Stimulated activated naive CD4-positive, alpha-beta T cell treated with Interleukin-2 at 50 U/mL for 16 hours (primary cell): ENCODE results near the gene SYNE1.
"Not testable (repeated sequence)": the region's sequence is repeated elsewhere in the genome, so short reads cannot be mapped to it uniquely, and the experiment has no call there.

ENCODE experiments used
- DNase-seq: peaks from one replicate; lab custom pipeline; 2025; lab: John Stamatoyannopoulos, UW

Gene SYNE1

GRCh38 chr6:152490971-152491378, 146.2 kb downstream of the SYNE1 start:
- DNase-seq, result not testable (repeated sequence)

GRCh38 chr6:152484806-152485205, 152.4 kb downstream of the SYNE1 start:
- DNase-seq, result no peak

DNA sequence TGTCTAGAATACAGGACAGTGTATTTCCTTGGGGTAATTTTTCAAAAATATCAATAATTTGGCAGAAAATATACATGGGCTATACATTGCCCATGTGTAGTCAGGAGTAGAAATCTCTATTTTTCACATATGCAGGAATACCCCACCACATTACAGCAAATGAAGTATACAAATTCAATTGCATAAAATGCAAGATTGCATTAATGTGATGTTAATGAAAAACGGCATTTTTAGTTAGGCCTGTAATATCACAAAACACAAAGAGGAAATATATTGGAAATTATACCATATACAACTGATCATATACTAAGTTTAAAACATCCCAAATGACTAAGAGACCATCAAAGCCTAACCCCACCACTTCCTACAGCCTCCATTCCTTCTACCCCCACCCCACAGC, 154.9 kb downstream of the SYNE1 start:
- DNase-seq, result no peak

DNA sequence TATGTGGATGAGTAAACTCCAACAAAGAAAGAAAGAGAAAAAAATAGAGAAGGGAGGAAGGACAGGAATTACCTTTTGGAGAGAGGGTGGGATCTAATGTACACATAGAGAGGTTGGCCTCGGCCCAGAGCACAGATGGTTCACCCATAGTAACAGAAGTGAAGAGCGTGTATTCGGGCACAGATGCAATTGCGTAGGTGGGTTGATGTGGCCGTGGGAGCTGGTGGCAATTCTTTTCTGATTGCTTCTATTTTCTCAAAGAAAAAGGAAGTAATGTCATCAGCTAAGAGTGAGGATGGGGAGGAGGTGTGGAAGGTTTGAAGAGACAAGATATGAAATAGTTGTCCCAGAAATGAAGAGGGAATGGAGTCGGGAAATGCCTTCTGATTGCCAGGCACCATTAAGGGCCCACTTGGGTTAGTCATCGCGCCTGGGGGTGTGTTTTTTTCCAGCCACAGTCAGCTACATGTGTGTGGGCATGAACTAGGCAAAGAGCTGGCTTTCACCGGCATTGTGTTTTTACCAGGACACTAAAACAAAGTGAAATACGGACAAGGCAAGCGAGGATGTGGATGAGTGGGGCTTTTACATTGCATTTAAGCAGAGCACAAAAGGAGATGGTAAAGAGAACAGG, 158.7 kb downstream of the SYNE1 start:
- DNase-seq, result no peak

GRCh38 chr6:152474354-152474753, 162.8 kb downstream of the SYNE1 start:
- DNase-seq, result no peak

DNA sequence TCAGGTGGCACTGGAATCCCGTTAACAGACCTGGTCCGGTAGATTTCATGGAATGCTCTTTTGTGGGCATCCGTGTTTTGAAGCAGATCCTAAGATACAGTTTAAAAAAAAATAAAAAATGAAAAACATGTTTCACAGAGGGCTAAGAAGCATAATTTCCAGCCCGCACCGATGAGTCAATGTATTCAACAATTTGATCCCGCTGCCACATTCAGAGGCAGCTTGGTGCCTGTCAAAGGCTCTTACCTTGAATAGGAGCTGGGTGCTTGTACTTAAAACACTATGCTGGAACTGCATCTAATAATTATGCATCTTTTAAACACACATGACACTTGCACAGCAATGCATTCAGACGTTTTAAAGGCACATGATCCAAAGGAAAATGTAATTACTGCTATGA, 164.8 kb downstream of the SYNE1 start:
- no peak for DNase-seq

DNA sequence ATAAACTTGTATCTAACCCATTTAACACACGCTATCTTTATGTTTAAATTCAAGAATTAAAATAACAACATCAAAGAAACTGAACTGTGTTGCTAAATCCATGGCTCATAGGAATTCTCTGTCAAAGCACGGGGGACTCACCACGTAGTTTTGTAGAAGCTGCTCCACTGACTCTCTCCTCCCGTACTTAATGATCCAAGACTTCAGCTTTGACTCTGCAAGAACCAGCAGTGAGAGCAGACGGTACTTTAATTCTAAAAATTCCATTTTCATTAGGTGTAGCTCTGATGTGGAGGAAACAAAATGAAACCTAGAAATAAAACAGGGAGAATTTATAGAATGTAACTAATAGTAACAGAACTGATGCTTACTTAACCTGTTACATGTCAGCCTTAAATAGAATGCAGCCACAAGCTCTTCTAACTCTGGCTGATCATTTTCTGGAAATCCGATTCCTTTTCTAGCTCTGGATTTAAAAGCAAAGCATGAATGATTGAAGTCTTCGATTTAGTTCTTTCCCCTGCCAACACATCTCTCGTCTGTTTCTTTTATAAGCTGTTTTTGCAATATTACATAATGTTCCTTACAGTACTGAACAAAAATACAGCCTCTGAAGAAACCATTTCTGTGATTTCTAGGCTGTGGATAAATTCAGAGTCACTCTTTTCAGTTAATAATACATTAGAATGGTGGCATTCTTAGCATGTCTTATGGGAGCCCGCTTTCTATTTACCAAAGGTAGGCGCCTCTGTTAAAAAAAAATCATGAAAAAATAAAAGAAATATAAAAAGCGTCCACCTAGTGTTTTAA, 165.5 kb downstream of the SYNE1 start:
- no peak for DNase-seq

DNA sequence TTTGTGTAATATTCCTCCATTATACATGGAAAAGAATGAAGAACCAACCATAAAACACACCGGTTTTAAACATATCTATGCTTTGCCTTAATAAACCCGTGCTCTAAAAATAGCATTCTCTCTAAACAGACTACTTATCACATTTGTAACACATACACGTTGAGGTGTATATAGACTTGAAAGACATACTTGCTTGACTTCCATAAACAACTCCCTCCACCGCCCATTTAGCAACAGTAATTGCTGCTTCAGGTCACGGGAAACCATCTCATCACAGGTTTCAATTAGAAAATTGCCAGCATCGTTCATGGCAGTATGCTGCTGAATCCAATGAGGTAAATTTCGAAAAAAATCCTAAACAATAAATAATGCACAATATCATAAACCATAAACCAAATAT, 174.0 kb downstream of the SYNE1 start:
- DNase-seq, result no peak

GRCh38 chr6:152462716-152463115, 174.4 kb downstream of the SYNE1 start:
- DNase-seq, result no peak

DNA sequence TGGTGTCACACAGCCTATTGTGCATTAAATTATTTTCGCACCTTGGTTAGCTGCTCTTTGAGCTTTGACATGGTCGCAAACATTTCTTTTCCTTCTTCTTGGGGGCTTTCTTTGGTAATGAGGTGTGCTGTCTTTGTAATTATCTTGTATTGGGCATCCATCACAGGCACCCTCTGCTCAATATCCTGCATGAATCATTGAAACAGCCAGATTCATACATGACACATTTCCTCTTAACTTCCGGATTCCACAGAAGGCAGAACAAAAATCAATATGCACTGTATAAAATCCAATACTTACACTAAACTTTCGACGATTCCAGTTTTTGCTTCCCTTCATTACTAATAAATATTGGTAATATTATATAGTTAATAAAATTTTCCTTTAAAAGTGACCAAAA, 175.6 kb downstream of the SYNE1 start:
- no peak for DNase-seq

GRCh38 chr6:152458648-152459644, 178.2 kb downstream of the SYNE1 start:
- no peak for DNase-seq

- DNase-seq, result no peak
Measured at GRCh38 chr6:152457949-152458624, 179.1 kb downstream of the SYNE1 start.

DNA sequence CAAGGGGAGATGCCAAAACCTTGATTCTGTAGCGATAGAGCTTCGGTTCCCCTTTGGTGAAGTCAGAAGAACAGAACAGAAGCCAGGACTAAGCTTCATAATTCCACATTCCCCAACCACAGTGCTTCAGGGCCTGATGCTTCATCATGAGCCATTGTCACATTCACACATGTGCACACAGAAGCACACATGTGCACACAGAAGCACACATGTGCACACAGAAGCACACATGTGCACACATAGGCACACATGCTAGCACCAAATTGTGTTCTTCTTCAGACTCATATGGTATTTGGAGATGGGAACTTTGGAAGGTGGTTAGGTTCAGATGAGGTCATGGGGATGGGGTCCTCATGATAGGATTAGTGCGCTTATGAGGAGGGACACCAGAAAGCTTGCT, 183.2 kb downstream of the SYNE1 start:
- DNase-seq, result no peak

DNA sequence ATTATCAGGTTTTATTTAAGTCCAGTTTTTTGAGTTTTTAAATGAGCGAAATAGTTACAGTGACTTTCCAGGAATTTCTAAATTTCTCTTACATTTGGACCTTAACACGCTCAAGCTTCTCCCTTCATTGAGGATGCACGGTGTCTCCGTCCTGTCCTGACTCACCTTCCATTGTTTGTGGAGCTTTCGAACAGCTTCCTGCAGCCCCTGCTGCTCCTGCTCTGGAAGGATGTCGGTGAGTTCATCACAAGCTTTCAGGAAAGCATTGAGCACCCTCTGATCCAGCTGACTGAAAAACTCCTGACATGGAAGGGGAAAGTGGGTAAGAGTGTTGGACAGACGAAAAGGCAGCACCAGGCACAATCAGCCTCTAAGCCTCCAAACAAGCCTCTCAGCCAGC, 183.7 kb downstream of the SYNE1 start:
- no peak for DNase-seq

GRCh38 chr6:152452639-152453038, 184.5 kb downstream of the SYNE1 start:
- no peak for DNase-seq

DNA sequence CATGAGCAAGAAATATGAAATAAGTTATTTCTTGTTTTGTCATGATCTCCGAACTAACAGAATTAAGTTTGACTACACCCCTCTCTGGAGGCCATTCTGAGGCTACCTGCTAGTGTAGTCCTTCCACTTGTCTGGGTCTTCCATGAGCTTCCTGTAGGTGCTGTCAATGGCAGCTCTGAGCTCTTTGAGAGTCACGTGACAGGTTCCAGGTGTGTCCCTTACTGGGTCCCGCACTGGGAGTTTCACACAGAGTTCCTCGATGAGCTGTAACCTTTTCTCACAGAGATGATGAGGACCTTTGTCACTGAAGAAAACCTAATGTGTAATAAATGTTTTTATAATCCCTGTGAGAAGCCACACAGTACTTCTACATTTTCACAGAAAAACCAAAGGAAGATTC, 186.6 kb downstream of the SYNE1 start:
- DNase-seq, result no peak

GRCh38 chr6:152441902-152442301, 195.3 kb downstream of the SYNE1 start:
- DNase-seq, result no peak

DNA sequence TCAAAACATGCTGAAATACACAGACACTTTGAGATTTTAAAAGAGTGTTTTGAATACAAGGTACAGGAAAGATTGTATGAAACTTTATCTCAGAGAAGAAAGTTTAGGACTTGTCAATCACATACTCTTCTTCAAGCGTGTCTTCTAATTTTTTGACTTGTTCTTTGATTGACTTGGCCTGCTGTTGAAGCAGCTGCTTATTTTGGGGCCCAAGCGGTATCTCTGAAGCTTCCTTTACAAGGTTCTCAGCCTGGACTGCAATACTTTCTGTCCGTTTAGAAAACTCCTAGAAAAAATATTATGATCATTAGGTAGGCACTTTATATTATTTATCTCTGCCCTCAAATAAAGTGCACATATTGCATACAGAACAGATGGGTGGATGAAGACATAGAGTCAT, 201.3 kb downstream of the SYNE1 start:
- DNase-seq, result no peak

GRCh38 chr6:152432758-152433157, 204.4 kb downstream of the SYNE1 start:
- no peak for DNase-seq

GRCh38 chr6:152428126-152428525, 209.0 kb downstream of the SYNE1 start:
- no peak for DNase-seq

- DNase-seq, result no peak
Measured at GRCh38 chr6:152426276-152426675, 210.9 kb downstream of the SYNE1 start.
